IMR-90 (cell line): Measurements from ENCODE around the gene SRC. TPM values are rescaled to one million over a fixed set of nuclear protein-coding genes. Genes with fewer than 3 reads are reported as not detected.

ENCODE experiments used
- ATAC-seq: fragments of 200-7000 bp; cut with Tn5 transposase; 2 replicates; pipeline ENCODE4 v1.9.1; 2020; ENCODE audit warnings: low read depth, mild to moderate bottlenecking, moderate library complexity
- BruUV-seq: library from RNA; stranded (reverse); fragments of 400-500 nt; replicated peaks from 2 replicates; lab custom pipeline; 2021; lab: Mats Ljungman, UMichigan
- CTCF ChIA-PET: fragments of 300-600 bp; formaldehyde crosslinking; extraction: SDS; loops from one replicate; lab custom pipeline; 2021; ENCODE audit warnings: antibody characterized with exemption; lab: Yijun Ruan, JAX
- POLR2A ChIA-PET: fragments of 300-600 bp; sonication (Branson Sonifier 250); formaldehyde crosslinking; loops from one replicate; lab custom pipeline; 2022; ENCODE audit warnings: antibody characterized with exemption; ENCODE audit not compliant: unreplicated experiment; lab: Charles Lee
- DNase-seq: peaks from one replicate; pipeline ENCODE4 v3.0.0; 2013
- H2AFZ ChIP-seq: replicated peaks from 2 replicates; pipeline ENCODE3; 2013; ENCODE audit warnings: low read length, mild to moderate bottlenecking; ENCODE audit not compliant: poor library complexity
- H2AK5ac ChIP-seq: 2 replicates; pipeline ENCODE4 v1.6.1; 2013; ENCODE audit warnings: low read depth, low read length, inconsistent platforms
- H2AK9ac ChIP-seq: replicated peaks from 2 replicates; pipeline ENCODE3; 2013; ENCODE audit warnings: mild to moderate bottlenecking, low read depth, low read length, moderate library complexity; ENCODE audit not compliant: poor library complexity
- H2BK120ac ChIP-seq: 2 replicates; pipeline ENCODE4 v1.6.1; 2013; ENCODE audit warnings: low read depth, low read length, inconsistent platforms
- H2BK15ac ChIP-seq: 3 replicates; pipeline ENCODE4 v1.6.1; 2013; ENCODE audit warnings: low read depth, low read length, inconsistent platforms
- H2BK20ac ChIP-seq: 2 replicates; pipeline ENCODE4 v1.6.1; 2013; ENCODE audit warnings: low read depth, mild to moderate bottlenecking, inconsistent platforms, low read length, moderate library complexity
- H2BK5ac ChIP-seq: 2 replicates; pipeline ENCODE4 v1.6.1; 2013; ENCODE audit warnings: mild to moderate bottlenecking, low read depth, low read length, inconsistent platforms; ENCODE audit not compliant: poor library complexity, severe bottlenecking
- H3K14ac ChIP-seq: replicated peaks from 2 replicates; pipeline ENCODE4 v1.6.1; 2013; ENCODE audit warnings: low read depth, low read length, inconsistent platforms
- H3K18ac ChIP-seq: 2 replicates; pipeline ENCODE4 v1.6.1; 2013; ENCODE audit warnings: low read depth, low read length, control low read depth
- H3K23ac ChIP-seq: 2 replicates; pipeline ENCODE4 v1.6.1; 2013; ENCODE audit warnings: low read depth, low read length, inconsistent platforms
- H3K27ac ChIP-seq: 2 replicates; pipeline ENCODE4 v1.5.1; 2013; ENCODE audit warnings: mild to moderate bottlenecking, control low read depth, low read length; ENCODE audit not compliant: insufficient read depth
- H3K27me3 ChIP-seq: 2 replicates; pipeline ENCODE4 v1.6.1; 2013; ENCODE audit warnings: low read length; ENCODE audit not compliant: control insufficient read depth, insufficient read depth
- H3K36me3 ChIP-seq: 2 replicates; pipeline ENCODE4 v1.6.1; 2013; ENCODE audit warnings: low read length, mixed read lengths; ENCODE audit not compliant: control insufficient read depth, insufficient read depth
- H3K4ac ChIP-seq: 2 replicates; pipeline ENCODE4 v1.6.1; 2013; ENCODE audit warnings: low read depth, low read length, inconsistent platforms
- H3K4me1 ChIP-seq: 2 replicates; pipeline ENCODE4 v1.6.1; 2013; ENCODE audit warnings: low read length, mixed read lengths; ENCODE audit not compliant: control insufficient read depth, insufficient read depth
- H3K4me2 ChIP-seq: 2 replicates; pipeline ENCODE4 v1.6.1; 2013; ENCODE audit warnings: low read depth, mild to moderate bottlenecking, control low read depth, low read length, moderate library complexity
- H3K4me3 ChIP-seq: 2 replicates; pipeline ENCODE4 v1.5.1; 2013; ENCODE audit warnings: low read depth, mild to moderate bottlenecking, control low read depth, low read length, moderate library complexity; ENCODE audit not compliant: insufficient read depth
- H3K56ac ChIP-seq: 2 replicates; pipeline ENCODE4 v1.6.1; 2013; ENCODE audit warnings: low read length, inconsistent platforms; ENCODE audit not compliant: insufficient read depth; ENCODE audit errors: extremely low read depth
- H3K79me1 ChIP-seq, 2 experiments: 2 replicates each; pipeline ENCODE4 v1.6.1; 2013; ENCODE audit warnings: low read length in 2 of 2, inconsistent platforms in 1 of 2, low read depth in 1 of 2
- H3K9ac ChIP-seq: 2 replicates; pipeline ENCODE4 v1.6.1; 2013; ENCODE audit warnings: low read depth, low read length, control low read depth
- H3K9me1 ChIP-seq: 2 replicates; pipeline ENCODE4 v1.6.1; 2013; ENCODE audit warnings: low read length, inconsistent platforms; ENCODE audit not compliant: insufficient read depth
- H3K9me3 ChIP-seq: 2 replicates; pipeline ENCODE4 v1.6.1; 2013; ENCODE audit warnings: low read length; ENCODE audit not compliant: control insufficient read depth, insufficient read depth
- H4K20me1 ChIP-seq: 2 replicates; pipeline ENCODE4 v1.6.1; 2013; ENCODE audit warnings: low read length, inconsistent platforms; ENCODE audit not compliant: insufficient read depth
- H4K5ac ChIP-seq: 2 replicates; pipeline ENCODE4 v1.6.1; 2013; ENCODE audit warnings: mild to moderate bottlenecking, low read depth, low read length, control low read depth
- H4K8ac ChIP-seq, 2 experiments: 2 replicates each; pipeline ENCODE4 v1.6.1; 2013; ENCODE audit warnings: low read depth in 2 of 2, low read length in 2 of 2, control low read depth in 1 of 2, inconsistent platforms in 1 of 2
- H4K91ac ChIP-seq: 2 replicates; pipeline ENCODE4 v1.6.1; 2013; ENCODE audit warnings: low read depth, low read length, inconsistent platforms; ENCODE audit not compliant: insufficient read depth
- BHLHE40 ChIP-seq: fragments of 150-350 bp; IDR thresholded peaks from 2 replicates; pipeline ENCODE4 v1.6.1; 2016; ENCODE audit warnings: mild to moderate bottlenecking, low read depth, low read length
- CHD1 ChIP-seq: IDR thresholded peaks from 2 replicates; pipeline ENCODE4 v1.6.1; 2012; ENCODE audit warnings: low read depth, low read length, improper control_type of control experiment
- ELK1 ChIP-seq: fragments of 150-350 bp; IDR thresholded peaks from 2 replicates; pipeline ENCODE4 v1.6.1; 2016; ENCODE audit warnings: low read depth, mild to moderate bottlenecking, low read length, moderate library complexity, borderline replicate concordance
- MAZ ChIP-seq: IDR thresholded peaks from 2 replicates; pipeline ENCODE4 v1.6.1; 2012; ENCODE audit warnings: low read depth, mild to moderate bottlenecking, low read length, improper control_type of control experiment, moderate library complexity, borderline replicate concordance
- RCOR1 ChIP-seq: IDR thresholded peaks from 2 replicates; pipeline ENCODE4 v1.6.1; 2012; ENCODE audit warnings: mild to moderate bottlenecking, low read length, improper control_type of control experiment; ENCODE audit not compliant: insufficient replicate concordance
- WGBS, 2 experiments: methylation state at CpG; one replicate each; pipeline versions ENCODE4 v1.1.5 to v1.1.7; 2013; ENCODE audit warnings: missing lambda C conversion rate in 2 of 2; ENCODE audit not compliant: insufficient read length in 1 of 2; ENCODE audit errors: extremely low coverage in 2 of 2; 5-methylcytosine and 5-hydroxymethylcytosine counted together
- dilution Hi-C: fragments of 300-500 bp; cut with HindIII; formaldehyde crosslinking; loops from one replicate; pipeline ENCODE4 v1.14.3; 2018; ENCODE audit warnings: low sequenced_read_pairs; ENCODE audit not compliant: unreplicated experiment
- in situ Hi-C: fragments of 300-500 bp; cut with MboI; formaldehyde crosslinking; loops from 3 replicates; pipeline ENCODE4 v1.14.3; 2019; ENCODE audit warnings: low sequenced_read_pairs, inconsistent platforms, mixed read lengths
- intact Hi-C: fragments of 100-400 bp; cut with micrococcal nuclease; formaldehyde crosslinking; loops from 2 replicates; pipeline ENCODE4 v1.10.0; 2022
- polyA plus RNA-seq, 3 experiments: library from polyadenylated mRNA; depleted of rRNA; stranded (reverse); fragments of >200 nt; gene quantifications; 2 replicates each; pipeline ENCODE4 v1.2.3, GENCODE V29; 2012; ENCODE audit warnings: low replicate concordance in 1 of 3
- total RNA-seq: library from RNA; depleted of rRNA; stranded (reverse); fragments of >200 nt; gene quantifications from 2 replicates; pipeline ENCODE4 v1.2.3, GENCODE V29; 2012
- TF ChIP-seq, protein P1 (sequence below): conservative IDR thresholded peaks from 2 replicates; pipeline ENCODE4 v1.5.1; 2012; ENCODE audit warnings: mild to moderate bottlenecking, low read depth, low read length, improper control_type of control experiment

The SRC gene
- total and polyA plus RNA-seq, 2 of the 4 experiments (the other 2 are of a cell fraction), result 7.0 to 24.2 TPM

GRCh38 chr20:37431786-37432185, 85.8 kb downstream of the SRC start:
- dilution Hi-C loops, result no loop called here
- H2AK9ac ChIP-seq, result no peak overlapping the region
- in situ Hi-C loops, result no loop called here

More at GRCh38 chr20:37431786-37432185, 85.8 kb downstream of the SRC start:
- Histone ChIP-seq H4K5ac (no peak overlapping the region), H3K23ac (no peak overlapping the region), H2AK5ac (no peak overlapping the region), H2BK20ac (no peak overlapping the region), H3K4me3 (no peak overlapping the region), H3K9me1 (0 out of 2 replicates have a peak, but pooled peaks cover 4% of the 10 kb centered on the region), H3K18ac (no peak overlapping the region), H2BK15ac (no peak overlapping the region), H3K27ac (no peak overlapping the region), H3K27me3 (peaks cover 62% of the 10 kb centered on the region), H4K8ac (no peak overlapping the region), H2AFZ (no peak overlapping the region), H3K4me2 (no peak overlapping the region), H3K56ac (no peak overlapping the region), H2BK5ac (no peak overlapping the region), H3K4me1 (no peaks in the 10 kb centered on the region), H4K91ac (no peak overlapping the region), H2BK120ac (no peak overlapping the region), H3K36me3 (no peaks in the 10 kb centered on the region), H3K14ac (no peak overlapping the region), H3K9ac (no peak overlapping the region), H3K79me1 (no peaks in the 10 kb centered on the region), H3K4ac (no peak overlapping the region), H4K20me1 (no peaks in the 10 kb centered on the region), H3K9me3 (no peaks in the 10 kb centered on the region)
- CTCF ChIA-PET, result no interaction called here
- no peak for DNase-seq
- POLR2A ChIA-PET, result interaction anchor here (0.6 kb wide), 1 partner anchor 9 kb away, joined by 3 read pairs; no protein-coding TSS in a partner anchor
- WGBS, 2 experiments, result 95% methylated on average over 3 of the region's 12 CpGs; no CpG with 5 or more reads in 1 of the 2 experiments
- TF ChIP-seq, protein P1, sequence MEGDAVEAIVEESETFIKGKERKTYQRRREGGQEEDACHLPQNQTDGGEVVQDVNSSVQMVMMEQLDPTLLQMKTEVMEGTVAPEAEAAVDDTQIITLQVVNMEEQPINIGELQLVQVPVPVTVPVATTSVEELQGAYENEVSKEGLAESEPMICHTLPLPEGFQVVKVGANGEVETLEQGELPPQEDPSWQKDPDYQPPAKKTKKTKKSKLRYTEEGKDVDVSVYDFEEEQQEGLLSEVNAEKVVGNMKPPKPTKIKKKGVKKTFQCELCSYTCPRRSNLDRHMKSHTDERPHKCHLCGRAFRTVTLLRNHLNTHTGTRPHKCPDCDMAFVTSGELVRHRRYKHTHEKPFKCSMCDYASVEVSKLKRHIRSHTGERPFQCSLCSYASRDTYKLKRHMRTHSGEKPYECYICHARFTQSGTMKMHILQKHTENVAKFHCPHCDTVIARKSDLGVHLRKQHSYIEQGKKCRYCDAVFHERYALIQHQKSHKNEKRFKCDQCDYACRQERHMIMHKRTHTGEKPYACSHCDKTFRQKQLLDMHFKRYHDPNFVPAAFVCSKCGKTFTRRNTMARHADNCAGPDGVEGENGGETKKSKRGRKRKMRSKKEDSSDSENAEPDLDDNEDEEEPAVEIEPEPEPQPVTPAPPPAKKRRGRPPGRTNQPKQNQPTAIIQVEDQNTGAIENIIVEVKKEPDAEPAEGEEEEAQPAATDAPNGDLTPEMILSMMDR, result no peak
- TF ChIP-seq ELK1 (no peak), BHLHE40 (no peak), RCOR1 (no peak), MAZ (no peak), CHD1 (no peak)
- ATAC-seq, result no peak
- intact Hi-C loops, result no loop called here
- BruUV-seq, result no TSS peak
